H1 (cell line): ENCODE data around the gene SRM.

Source experiments
- CTCF ChIP-seq, 3 experiments: IDR thresholded peaks; 1 replicate in 2 of 3; 2 replicates in 1 of 3; pipeline versions ENCODE4 v1.5.1 to v1.6.1; 2011; ENCODE audit warnings: low read length in 3 of 3, mild to moderate bottlenecking in 3 of 3, inconsistent platforms in 2 of 3, low read depth in 1 of 3, moderate library complexity in 1 of 3; ENCODE audit not compliant: insufficient read depth in 1 of 3; ENCODE audit errors: control extremely low read depth in 1 of 3
- EGR1 ChIP-seq: IDR thresholded peaks from 2 replicates; pipeline ENCODE4 v1.6.1; 2011; ENCODE audit warnings: low read depth, low read length, borderline replicate concordance
- EP300 ChIP-seq, 2 experiments: IDR thresholded peaks; 1 replicate in 1 of 2; 2 replicates in 1 of 2; pipeline ENCODE4 v1.6.1; 2011 to 2012; ENCODE audit warnings: low read depth in 2 of 2, low read length in 2 of 2, mild to moderate bottlenecking in 2 of 2, borderline replicate concordance in 1 of 2, inconsistent platforms in 1 of 2, moderate library complexity in 1 of 2
- HDAC2 ChIP-seq, 2 experiments: fragments of 300-600 bp in 1 of 2; sonication (generic) in 1 of 2; IDR thresholded peaks; 2 replicates each; pipeline ENCODE4 v1.6.1; 2011 to 2012; ENCODE audit warnings: low read depth in 2 of 2, low read length in 2 of 2, mild to moderate bottlenecking in 2 of 2, moderate library complexity in 2 of 2, borderline replicate concordance in 1 of 2, inconsistent platforms in 1 of 2
- MAX ChIP-seq: IDR thresholded peaks from 2 replicates; pipeline ENCODE4 v1.6.1; 2012; ENCODE audit warnings: inconsistent platforms
- POLR2AphosphoS5 ChIP-seq: IDR thresholded peaks from 2 replicates; pipeline ENCODE4 v1.6.1; 2011; ENCODE audit warnings: low read depth, low read length
- RAD21 ChIP-seq, 2 experiments: IDR thresholded peaks in 1 of 2; conservative IDR thresholded peaks in 1 of 2; 2 replicates each; pipeline ENCODE4 v1.6.1; 2011; ENCODE audit warnings: low read depth in 2 of 2, low read length in 2 of 2, improper control_type of control experiment in 1 of 2, inconsistent platforms in 1 of 2, mild to moderate bottlenecking in 1 of 2, moderate library complexity in 1 of 2
- SIN3A ChIP-seq, 2 experiments: IDR thresholded peaks in 1 of 2; conservative IDR thresholded peaks in 1 of 2; 2 replicates each; pipeline ENCODE4 v1.6.1; 2011 to 2012; ENCODE audit warnings: low read length in 2 of 2, improper control_type of control experiment in 1 of 2, low read depth in 1 of 2, mild to moderate bottlenecking in 1 of 2
- SP1 ChIP-seq: IDR thresholded peaks from 2 replicates; pipeline ENCODE4 v1.6.1; 2011; ENCODE audit warnings: low read depth, low read length
- SUZ12 ChIP-seq: fragments of 200-600 bp; sonication (generic); IDR thresholded peaks from 2 replicates; pipeline ENCODE4 v1.6.1; 2012; ENCODE audit warnings: mild to moderate bottlenecking, inconsistent platforms, low read length, moderate library complexity, mixed read lengths
- ZNF274 ChIP-seq: IDR thresholded peaks from 2 replicates; pipeline ENCODE4 v1.7.0; 2012; ENCODE audit warnings: low read length, borderline replicate concordance; ENCODE audit errors: extremely low read depth

GRCh38 chr1:11030865-11031264, 29.0 kb downstream of the SRM start:
- TF ChIP-seq CTCF (IDR thresholded peaks at IDR 0.05; ENCODE audit: control extremely low read depth in 1 of 3, insufficient read depth in 1 of 3, low read depth in 1 of 3, low read length in 3 of 3), result no peak
- no peak for TF ChIP-seq EP300 (IDR thresholded peaks at IDR 0.05; ENCODE audit: borderline replicate concordance in 1 of 2, low read depth in 2 of 2, low read length in 2 of 2)
- TF ChIP-seq MAX, result no peak
- no peak for TF ChIP-seq EGR1
- TF ChIP-seq RAD21 (IDR thresholded peaks at IDR 0.05 in 1 of 2, conservative IDR thresholded peaks at IDR 0.05 in 1 of 2; ENCODE audit: low read depth in 2 of 2, low read length in 2 of 2), result no peak
- no peak for TF ChIP-seq ZNF274
- no peak for TF ChIP-seq SUZ12
- TF ChIP-seq SP1, result no peak
- TF ChIP-seq SIN3A (conservative IDR thresholded peaks at IDR 0.05 in 1 of 2, IDR thresholded peaks at IDR 0.05 in 1 of 2; ENCODE audit: low read depth in 1 of 2, low read length in 2 of 2), result no peak
- no peak for TF ChIP-seq POLR2AphosphoS5
- TF ChIP-seq HDAC2 (IDR thresholded peaks at IDR 0.05; ENCODE audit: borderline replicate concordance in 1 of 2, low read depth in 2 of 2, low read length in 2 of 2), result no peak
